Prostate gland (tissue), 2 donors: Measurements from ENCODE around the gene BCAS3.

Experiments used
- CTCF ChIP-seq, 4 experiments: fragments of 200-600 bp in 2 of 4; fragments of 450-650 bp in 2 of 4; sonication (generic) in 2 of 4; IDR thresholded peaks; 1 replicate in 3 of 4; 2 replicates in 1 of 4; pipeline ENCODE4 v1.5.1; 2016 to 2019; ENCODE audit warnings: antibody characterized with exemption in 4 of 4, mild to moderate bottlenecking in 2 of 4, moderate library complexity in 2 of 4
- POLR2A ChIP-seq: fragments of 450-650 bp; IDR thresholded peaks from one replicate; pipeline ENCODE4 v1.6.1; 2016; ENCODE audit warnings: antibody characterized with exemption, mild to moderate bottlenecking
- POLR2AphosphoS5 ChIP-seq: sonication (generic); formaldehyde crosslinking; IDR thresholded peaks from one replicate; pipeline ENCODE4 v1.6.1; 2017; ENCODE audit warnings: antibody characterized with exemption

DNA sequence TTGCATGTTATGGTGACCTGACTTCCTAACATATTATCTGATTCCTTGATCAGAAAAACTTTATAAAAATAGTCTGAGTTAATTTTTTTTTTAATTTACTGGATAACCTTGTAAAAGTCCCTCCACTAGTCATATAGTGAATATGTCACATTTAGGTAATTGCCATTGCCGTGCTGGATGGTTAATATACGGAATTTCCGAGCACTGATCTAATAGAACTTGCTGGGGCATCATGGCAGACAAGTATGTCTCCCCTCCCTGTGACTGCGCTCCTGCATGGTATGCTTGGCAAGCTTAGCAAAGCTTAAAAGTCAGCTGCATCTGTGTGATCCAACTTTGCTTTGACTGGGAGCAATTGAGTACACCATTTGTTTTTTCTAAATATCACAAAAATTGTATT, 482.6 kb downstream of the BCAS3 start:
- TF ChIP-seq CTCF (IDR thresholded peaks at IDR 0.05): no peak
- TF ChIP-seq POLR2AphosphoS5: no peak
- no peak for TF ChIP-seq POLR2A
